22Rv1 (cell line): ENCODE data around the gene FOXN1.

Experiments used
- ZFX ChIP-seq: fragments of 450-650 bp; IDR thresholded peaks from 2 replicates; pipeline ENCODE4 v1.6.1; 2017; ENCODE audit warnings: antibody characterized with exemption, borderline replicate concordance
- TF ChIP-seq, protein P1 (sequence below): fragments of 450-650 bp; IDR thresholded peaks from 2 replicates; pipeline ENCODE4 v1.5.1; 2017; ENCODE audit warnings: mild to moderate bottlenecking

DNA sequence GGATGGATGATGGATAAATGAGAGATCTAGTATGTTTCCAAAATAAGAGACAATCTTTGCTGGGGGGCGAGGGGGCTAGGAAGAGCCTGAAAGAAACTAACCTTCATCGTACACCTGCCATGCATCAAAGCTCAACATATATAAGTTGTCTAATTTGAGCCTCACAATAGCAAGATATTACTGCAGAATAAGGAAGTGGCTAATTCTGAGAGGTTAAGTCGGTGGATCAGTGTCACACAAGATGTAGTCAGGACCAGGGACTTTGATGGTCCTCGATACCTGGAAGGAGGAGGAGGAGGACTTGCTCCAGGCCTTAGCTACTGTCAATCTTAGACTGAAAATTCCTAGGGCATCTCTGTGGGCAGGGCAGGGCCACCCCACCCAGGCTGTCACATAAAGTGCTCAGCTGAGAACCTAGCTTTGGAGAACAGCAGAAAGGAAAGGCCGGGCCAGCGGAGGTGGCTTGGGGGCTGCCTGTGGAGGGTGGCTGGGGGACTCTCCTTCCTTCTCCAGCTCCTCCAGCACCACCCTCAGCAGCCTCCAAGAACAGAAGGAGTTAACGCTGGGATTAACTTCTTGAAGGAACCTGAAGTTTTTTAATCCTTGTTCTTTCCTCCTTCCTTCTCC is 33.2 kb upstream of the FOXN1 start:
- TF ChIP-seq, protein P1, sequence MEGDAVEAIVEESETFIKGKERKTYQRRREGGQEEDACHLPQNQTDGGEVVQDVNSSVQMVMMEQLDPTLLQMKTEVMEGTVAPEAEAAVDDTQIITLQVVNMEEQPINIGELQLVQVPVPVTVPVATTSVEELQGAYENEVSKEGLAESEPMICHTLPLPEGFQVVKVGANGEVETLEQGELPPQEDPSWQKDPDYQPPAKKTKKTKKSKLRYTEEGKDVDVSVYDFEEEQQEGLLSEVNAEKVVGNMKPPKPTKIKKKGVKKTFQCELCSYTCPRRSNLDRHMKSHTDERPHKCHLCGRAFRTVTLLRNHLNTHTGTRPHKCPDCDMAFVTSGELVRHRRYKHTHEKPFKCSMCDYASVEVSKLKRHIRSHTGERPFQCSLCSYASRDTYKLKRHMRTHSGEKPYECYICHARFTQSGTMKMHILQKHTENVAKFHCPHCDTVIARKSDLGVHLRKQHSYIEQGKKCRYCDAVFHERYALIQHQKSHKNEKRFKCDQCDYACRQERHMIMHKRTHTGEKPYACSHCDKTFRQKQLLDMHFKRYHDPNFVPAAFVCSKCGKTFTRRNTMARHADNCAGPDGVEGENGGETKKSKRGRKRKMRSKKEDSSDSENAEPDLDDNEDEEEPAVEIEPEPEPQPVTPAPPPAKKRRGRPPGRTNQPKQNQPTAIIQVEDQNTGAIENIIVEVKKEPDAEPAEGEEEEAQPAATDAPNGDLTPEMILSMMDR, result no peak
- TF ChIP-seq ZFX, result no peak
